ENCODE measurements around the gene PRDX5. TPM values are rescaled to one million over a fixed set of nuclear protein-coding genes. Genes with fewer than 3 reads are reported as not detected.
A peak's percentile ranks its signal among the peaks of the same experiment; 100 is the strongest.

Gene PRDX5
- total and polyA plus RNA-seq, 9 of the 15 experiments (the other 6 are each of a cell fraction or from before 2014, with no cell fraction given): 40.8 to 327 (median 204) TPM

DNA sequence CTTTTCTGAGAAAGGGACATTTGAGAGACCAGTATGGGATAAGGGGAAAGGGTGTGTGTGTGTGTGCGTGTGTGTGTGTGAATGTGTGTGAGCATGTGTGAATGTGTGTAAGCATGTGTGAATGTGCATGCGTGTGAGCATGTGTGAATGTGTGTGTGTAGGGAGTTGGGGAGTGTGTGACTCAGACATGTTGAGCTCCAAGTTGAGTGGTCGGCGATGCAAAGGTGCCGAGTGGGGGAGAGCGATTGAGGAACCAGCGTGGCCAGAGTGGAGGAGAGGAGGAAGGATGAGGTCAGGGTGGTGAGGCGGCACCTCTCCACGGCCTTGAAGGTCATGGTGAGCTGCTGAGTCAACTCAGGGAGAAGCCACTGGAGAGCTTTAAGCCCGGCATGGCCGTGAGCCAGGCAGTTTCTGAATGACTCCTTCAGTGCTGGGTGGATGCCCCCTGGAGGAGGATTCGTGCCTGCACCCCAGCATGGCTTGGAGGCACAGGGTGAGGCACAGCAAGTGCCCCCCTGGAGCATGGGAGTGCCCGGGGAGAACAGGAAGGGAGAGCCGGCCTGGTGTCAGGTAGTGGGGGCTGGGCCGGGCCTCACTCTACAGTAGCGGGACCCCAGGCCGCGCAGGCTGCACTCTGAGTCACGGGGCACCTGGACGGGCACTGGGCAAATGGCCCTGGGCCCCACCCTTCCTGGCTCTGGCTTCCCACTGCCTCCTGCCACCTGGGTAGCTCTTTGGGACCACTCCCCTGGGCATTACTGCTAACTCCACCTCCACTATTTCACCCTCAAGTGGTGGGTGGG is 13.8 kb downstream of the PRDX5 start (continued):
- TF ChIP-seq, protein P1, sequence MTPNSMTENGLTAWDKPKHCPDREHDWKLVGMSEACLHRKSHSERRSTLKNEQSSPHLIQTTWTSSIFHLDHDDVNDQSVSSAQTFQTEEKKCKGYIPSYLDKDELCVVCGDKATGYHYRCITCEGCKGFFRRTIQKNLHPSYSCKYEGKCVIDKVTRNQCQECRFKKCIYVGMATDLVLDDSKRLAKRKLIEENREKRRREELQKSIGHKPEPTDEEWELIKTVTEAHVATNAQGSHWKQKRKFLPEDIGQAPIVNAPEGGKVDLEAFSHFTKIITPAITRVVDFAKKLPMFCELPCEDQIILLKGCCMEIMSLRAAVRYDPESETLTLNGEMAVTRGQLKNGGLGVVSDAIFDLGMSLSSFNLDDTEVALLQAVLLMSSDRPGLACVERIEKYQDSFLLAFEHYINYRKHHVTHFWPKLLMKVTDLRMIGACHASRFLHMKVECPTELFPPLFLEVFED (CRISPR knock-in tag; conservative IDR thresholded peaks at IDR 0.05): peak; percentile 93; the same call in 1 of the 2 replicates
- TF ChIP-seq SIN3A (IDR thresholded peaks at IDR 0.05; ENCODE audit: borderline replicate concordance in 2 of 2, control insufficient read depth in 1 of 2, low read depth in 2 of 2, low read length in 2 of 2) (no peak), POLR2G (IDR thresholded peaks at IDR 0.05; ENCODE audit: low read depth, low read length) (peak; percentile 59), BRCA1 (IDR thresholded peaks at IDR 0.05) (no peak), BRCA1 (CRISPR knock-in tag; IDR thresholded peaks at IDR 0.05) (no peak), TOE1 (IDR thresholded peaks at IDR 0.05; ENCODE audit: borderline replicate concordance) (peak; percentile 79), TOE1 (CRISPR knock-in tag; IDR thresholded peaks at IDR 0.05; ENCODE audit: borderline replicate concordance, low read depth) (no peak), CBX8 (IDR thresholded peaks at IDR 0.05; ENCODE audit: borderline replicate concordance, extremely low read depth, low read depth, low read length, poor library complexity, severe bottlenecking) (no peak), ZNF444 (CRISPR knock-in tag; IDR thresholded peaks at IDR 0.05) (no peak), HDAC3 (IDR thresholded peaks at IDR 0.05; ENCODE audit: borderline replicate concordance, partially characterized antibody) (no peak), EHMT2 (IDR thresholded peaks at IDR 0.05) (peak; percentile 89; the same call in 1 of the 2 replicates), KLF10 (CRISPR knock-in tag; IDR thresholded peaks at IDR 0.05) (no peak), RBM17 (IDR thresholded peaks at IDR 0.05; ENCODE audit: borderline replicate concordance, low read depth, low read length) (no peak)
- TF ChIP-seq, protein P2, sequence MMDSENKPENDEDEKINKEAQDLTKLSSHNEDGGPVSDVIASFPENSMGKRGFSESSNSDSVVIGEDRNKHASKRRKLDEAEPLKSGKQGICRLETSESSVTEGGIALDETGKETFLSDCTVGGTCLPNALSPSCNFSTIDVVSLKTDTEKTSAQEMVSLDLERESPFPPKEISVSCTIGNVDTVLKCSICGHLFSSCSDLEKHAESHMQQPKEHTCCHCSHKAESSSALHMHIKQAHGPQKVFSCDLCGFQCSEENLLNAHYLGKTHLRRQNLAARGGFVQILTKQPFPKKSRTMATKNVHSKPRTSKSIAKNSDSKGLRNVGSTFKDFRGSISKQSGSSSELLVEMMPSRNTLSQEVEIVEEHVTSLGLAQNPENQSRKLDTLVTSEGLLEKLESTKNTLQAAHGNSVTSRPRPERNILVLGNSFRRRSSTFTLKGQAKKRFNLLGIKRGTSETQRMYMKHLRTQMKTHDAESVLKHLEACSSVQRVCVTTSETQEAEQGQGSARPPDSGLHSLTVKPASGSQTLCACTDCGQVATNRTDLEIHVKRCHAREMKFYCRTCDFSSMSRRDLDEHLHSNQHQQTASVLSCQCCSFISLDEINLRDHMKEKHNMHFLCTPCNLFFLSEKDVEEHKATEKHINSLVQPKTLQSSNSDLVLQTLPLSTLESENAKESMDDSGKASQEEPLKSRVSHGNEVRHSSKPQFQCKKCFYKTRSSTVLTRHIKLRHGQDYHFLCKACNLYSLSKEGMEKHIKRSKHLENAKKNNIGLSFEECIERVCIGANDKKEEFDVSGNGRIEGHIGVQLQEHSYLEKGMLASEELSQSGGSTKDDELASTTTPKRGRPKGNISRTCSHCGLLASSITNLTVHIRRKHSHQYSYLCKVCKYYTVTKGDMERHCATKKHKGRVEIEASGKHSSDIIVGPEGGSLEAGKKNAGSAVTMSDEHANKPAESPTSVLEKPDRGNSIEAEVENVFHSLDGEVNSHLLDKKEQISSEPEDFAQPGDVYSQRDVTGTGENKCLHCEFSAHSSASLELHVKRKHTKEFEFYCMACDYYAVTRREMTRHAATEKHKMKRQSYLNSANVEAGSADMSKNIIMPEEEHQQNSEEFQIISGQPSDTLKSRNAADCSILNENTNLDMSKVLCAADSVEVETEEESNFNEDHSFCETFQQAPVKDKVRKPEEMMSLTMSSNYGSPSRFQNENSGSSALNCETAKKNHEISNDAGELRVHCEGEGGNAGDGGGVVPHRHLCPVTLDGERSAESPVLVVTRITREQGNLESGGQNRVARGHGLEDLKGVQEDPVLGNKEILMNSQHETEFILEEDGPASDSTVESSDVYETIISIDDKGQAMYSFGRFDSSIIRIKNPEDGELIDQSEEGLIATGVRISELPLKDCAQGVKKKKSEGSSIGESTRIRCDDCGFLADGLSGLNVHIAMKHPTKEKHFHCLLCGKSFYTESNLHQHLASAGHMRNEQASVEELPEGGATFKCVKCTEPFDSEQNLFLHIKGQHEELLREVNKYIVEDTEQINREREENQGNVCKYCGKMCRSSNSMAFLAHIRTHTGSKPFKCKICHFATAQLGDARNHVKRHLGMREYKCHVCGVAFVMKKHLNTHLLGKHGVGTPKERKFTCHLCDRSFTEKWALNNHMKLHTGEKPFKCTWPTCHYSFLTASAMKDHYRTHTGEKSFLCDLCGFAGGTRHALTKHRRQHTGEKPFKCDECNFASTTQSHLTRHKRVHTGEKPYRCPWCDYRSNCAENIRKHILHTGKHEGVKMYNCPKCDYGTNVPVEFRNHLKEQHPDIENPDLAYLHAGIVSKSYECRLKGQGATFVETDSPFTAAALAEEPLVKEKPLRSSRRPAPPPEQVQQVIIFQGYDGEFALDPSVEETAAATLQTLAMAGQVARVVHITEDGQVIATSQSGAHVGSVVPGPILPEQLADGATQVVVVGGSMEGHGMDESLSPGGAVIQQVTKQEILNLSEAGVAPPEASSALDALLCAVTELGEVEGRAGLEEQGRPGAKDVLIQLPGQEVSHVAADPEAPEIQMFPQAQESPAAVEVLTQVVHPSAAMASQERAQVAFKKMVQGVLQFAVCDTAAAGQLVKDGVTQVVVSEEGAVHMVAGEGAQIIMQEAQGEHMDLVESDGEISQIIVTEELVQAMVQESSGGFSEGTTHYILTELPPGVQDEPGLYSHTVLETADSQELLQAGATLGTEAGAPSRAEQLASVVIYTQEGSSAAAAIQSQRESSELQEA (IDR thresholded peaks at IDR 0.05; ENCODE audit: low read depth): peak; percentile 44; the same call in 1 of the 2 replicates
- TF ChIP-seq, protein P3, sequence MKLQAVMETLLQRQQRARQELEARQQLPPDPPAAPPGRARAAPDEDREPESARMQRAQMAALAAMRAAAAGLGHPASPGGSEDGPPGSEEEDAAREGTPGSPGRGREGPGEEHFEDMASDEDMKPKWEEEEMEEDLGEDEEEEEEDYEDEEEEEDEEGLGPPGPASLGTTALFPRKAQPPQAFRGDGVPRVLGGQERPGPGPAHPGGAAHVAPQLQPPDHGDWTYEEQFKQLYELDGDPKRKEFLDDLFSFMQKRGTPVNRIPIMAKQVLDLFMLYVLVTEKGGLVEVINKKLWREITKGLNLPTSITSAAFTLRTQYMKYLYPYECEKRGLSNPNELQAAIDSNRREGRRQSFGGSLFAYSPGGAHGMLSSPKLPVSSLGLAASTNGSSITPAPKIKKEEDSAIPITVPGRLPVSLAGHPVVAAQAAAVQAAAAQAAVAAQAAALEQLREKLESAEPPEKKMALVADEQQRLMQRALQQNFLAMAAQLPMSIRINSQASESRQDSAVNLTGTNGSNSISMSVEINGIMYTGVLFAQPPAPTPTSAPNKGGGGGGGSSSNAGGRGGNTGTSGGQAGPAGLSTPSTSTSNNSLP (IDR thresholded peaks at IDR 0.05; ENCODE audit: borderline replicate concordance, low read depth, low read length): no peak
